ENCODE measurements around the gene DCANP1. TPM values are rescaled to one million over a fixed set of nuclear protein-coding genes. Genes with fewer than 3 reads are reported as not detected.

Gene DCANP1
- total and polyA plus RNA-seq, 8 donors: 0.06 to 0.24 (median 0.13) TPM; not detected in 3

GRCh38 chr5:135449644-135450043 lies 2.5 kb upstream of the DCANP1 start:
- DNase-seq (no peak), ATAC-seq (no peak)
- Histone ChIP-seq H3K36me3 (no peaks in the 10 kb centered on the region), H3K27me3 (peaks cover 0 to 6% of the 10 kb centered on the region in 2 donors), H3K27ac (no peak overlapping the region), H3K4me3 (no peak overlapping the region), H3K4me1 (peaks cover 0 to 21% of the 10 kb centered on the region in 2 donors), H3K9me3 (no peaks in the 10 kb centered on the region)
- TF ChIP-seq CTCF (IDR thresholded peaks at IDR 0.05): no peak
- intact Hi-C loops (cut with DNase I): no loop called here

- TF ChIP-seq CTCF (IDR thresholded peaks at IDR 0.05): no peak
- Histone ChIP-seq H3K4me3 (no peak overlapping the region), H3K36me3 (no peaks in the 10 kb centered on the region), H3K27ac (no peak overlapping the region), H3K4me1 (peaks cover 0 to 24% of the 10 kb centered on the region in 2 donors), H3K27me3 (peaks cover 0 to 6% of the 10 kb centered on the region in 2 donors), H3K9me3 (no peaks in the 10 kb centered on the region)
- no peak for DNase-seq
- ATAC-seq: no peak
- intact Hi-C loops (cut with DNase I): no loop called here
Measured at GRCh38 chr5:135448791-135449507, 1.8 kb upstream of the DCANP1 start.

DNA sequence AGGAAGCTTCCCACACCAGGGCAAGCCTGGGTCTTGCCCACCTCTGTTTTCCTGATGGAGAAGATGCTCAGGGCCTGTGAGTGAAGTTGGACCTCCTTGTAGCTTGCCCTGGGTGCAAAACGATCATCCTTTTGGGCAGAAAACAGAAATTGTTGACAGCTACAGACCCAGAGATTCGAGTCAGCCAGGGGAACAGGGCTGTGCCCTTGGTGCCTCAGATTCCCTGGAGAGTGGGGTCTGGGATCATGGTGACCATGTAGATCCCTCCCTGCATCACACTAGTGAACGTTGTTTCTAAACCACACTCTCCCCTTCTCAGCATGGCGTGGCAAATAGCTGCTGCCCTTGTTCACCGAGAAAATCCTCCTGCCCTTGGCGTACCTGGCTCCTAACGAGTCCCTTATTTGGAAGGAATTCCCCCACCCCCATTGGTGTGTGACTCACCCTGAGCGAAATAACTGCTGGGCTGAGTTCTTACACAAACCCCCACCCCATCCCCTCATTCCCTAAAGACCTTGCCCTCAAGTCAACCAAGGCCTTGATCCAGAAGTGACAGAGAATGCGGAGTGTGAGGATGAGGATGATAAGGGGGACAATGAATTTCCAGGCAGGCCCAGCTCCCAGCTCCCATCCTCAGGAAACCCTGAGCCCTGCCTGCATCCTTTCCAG lies 1.1 kb upstream of the DCANP1 start:
- Histone ChIP-seq H3K27me3 (peaks cover 0 to 6% of the 10 kb centered on the region in 2 donors), H3K36me3 (no peaks in the 10 kb centered on the region), H3K9me3 (no peaks in the 10 kb centered on the region), H3K27ac (no peak overlapping the region), H3K4me3 (no peak overlapping the region), H3K4me1 (peaks cover 0 to 24% of the 10 kb centered on the region in 2 donors)
- intact Hi-C loops (cut with DNase I): no loop called here
- DNase-seq (no peak), ATAC-seq (peak; percentile 33)
- TF ChIP-seq CTCF (IDR thresholded peaks at IDR 0.05): no peak

- no peaks in the 10 kb centered on the region for H3K36me3 ChIP-seq
- DNase-seq (no peak), ATAC-seq (no peak)
- no peak for TF ChIP-seq CTCF (IDR thresholded peaks at IDR 0.05)
- no peaks in the 10 kb centered on the region for H3K9me3 ChIP-seq
- H3K4me1 ChIP-seq: peaks cover 0 to 28% of the 10 kb centered on the region in 2 donors
- peaks cover 0 to 6% of the 10 kb centered on the region in 2 donors for H3K27me3 ChIP-seq
- H3K4me3 ChIP-seq: no peak overlapping the region
- intact Hi-C loops (cut with DNase I): no loop called here
- H3K27ac ChIP-seq: no peak overlapping the region
Measured at GRCh38 chr5:135446615-135447014, 533 bp downstream of the DCANP1 start.

DNA sequence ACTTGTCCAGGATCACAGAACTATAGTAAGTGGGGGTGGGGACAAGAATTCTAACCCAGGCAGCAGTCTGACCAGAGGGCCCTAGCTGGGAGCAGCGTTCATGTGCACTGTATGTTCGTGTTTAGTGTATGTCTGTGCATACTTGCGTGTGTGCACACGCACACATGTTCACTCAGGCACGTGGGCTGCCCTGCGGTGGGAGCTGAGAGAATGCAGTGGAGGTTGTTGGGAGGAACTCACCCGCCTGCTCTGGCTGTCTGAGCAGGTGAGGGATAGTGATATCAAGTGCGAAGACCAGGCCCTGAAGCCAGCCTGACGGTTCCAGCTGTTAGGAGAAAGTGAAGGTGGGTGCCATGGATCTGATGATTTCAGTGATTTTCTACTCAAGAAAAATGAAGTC lies 942 bp downstream of the DCANP1 start:
- H3K9me3 ChIP-seq: no peaks in the 10 kb centered on the region
- DNase-seq (no peak), ATAC-seq (no peak)
- no peaks in the 10 kb centered on the region for H3K36me3 ChIP-seq
- peaks cover 0 to 30% of the 10 kb centered on the region in 2 donors for H3K4me1 ChIP-seq
- no peak overlapping the region for H3K4me3 ChIP-seq
- H3K27ac ChIP-seq: no peak overlapping the region
- intact Hi-C loops (cut with DNase I): no loop called here
- TF ChIP-seq CTCF (IDR thresholded peaks at IDR 0.05): no peak
- H3K27me3 ChIP-seq: peaks cover 0 to 6% of the 10 kb centered on the region in 2 donors
